Gastrocnemius medialis (tissue), 4 donors: ENCODE results near the gene ZBTB12. TPM values are rescaled to one million over a fixed set of nuclear protein-coding genes. Genes with fewer than 3 reads are reported as not detected.

Experiments used
- ATAC-seq, 2 donors: fragments of 150-250 bp; one replicate each; pipeline ENCODE4 v1.9.1; 2016
- DNase-seq, 2 donors: peaks; one replicate each; pipeline ENCODE4 v3.0.0-alpha.2; 2019
- H3K27ac ChIP-seq, 4 donors: fragments of 200-600 bp; sonication (generic); 1 replicate in 1 of 4; 2 replicates in 3 of 4; pipeline ENCODE4 v1.5.1; 2016 to 2018; ENCODE audit warnings: mild to moderate bottlenecking in 2 of 4, moderate library complexity in 1 of 4
- H3K27me3 ChIP-seq, 3 donors: fragments of 200-600 bp; sonication (generic) in 2 of 3; 1 replicate in 1 of 3; 2 replicates in 2 of 3; pipeline versions ENCODE4 v1.5.1 to v1.6.0; 2016 to 2019; ENCODE audit warnings: mild to moderate bottlenecking in 1 of 3, moderate library complexity in 1 of 3
- H3K36me3 ChIP-seq, 2 donors: fragments of 200-600 bp; sonication (generic) in 1 of 2; one replicate each; pipeline ENCODE4 v1.5.1; 2017 to 2018
- H3K4me1 ChIP-seq, 2 donors: fragments of 200-600 bp; sonication (generic) in 1 of 2; one replicate each; pipeline ENCODE4 v1.5.1; 2016 to 2017; ENCODE audit warnings: mild to moderate bottlenecking in 2 of 2
- H3K4me3 ChIP-seq, 4 donors: fragments of 200-600 bp; sonication (generic) in 3 of 4; 1 replicate in 1 of 4; 2 replicates in 3 of 4; pipeline ENCODE4 v1.5.1; 2016 to 2019; ENCODE audit warnings: mild to moderate bottlenecking in 2 of 4
- H3K9me3 ChIP-seq, 3 donors: fragments of 200-600 bp; sonication (generic) in 2 of 3; 1 replicate in 1 of 3; 2 replicates in 2 of 3; pipeline ENCODE4 v1.5.1; 2016 to 2019
- POLR2A ChIP-seq, 2 donors: fragments of 450-650 bp; IDR thresholded peaks; one replicate each; pipeline ENCODE4 v1.6.1; 2017; ENCODE audit warnings: antibody characterized with exemption in 2 of 2, mild to moderate bottlenecking in 2 of 2, moderate library complexity in 2 of 2
- in situ Hi-C, 4 donors: fragments of 200-750 bp; cut with MboI; loops; one replicate each; pipeline versions ENCODE4 v1.15.0 to v1.8.0; 2017; ENCODE audit warnings: low sequenced_read_pairs in 4 of 4
- intact Hi-C: fragments of 100-400 bp; cut with DNase I; formaldehyde crosslinking; loops from one replicate; pipeline ENCODE4 v1.15.1; 2023; ENCODE audit warnings: low total_unique reads
- total RNA-seq, 4 donors: library from RNA; depleted of rRNA; stranded (reverse); fragments of >200 nt; gene quantifications; one replicate each; pipeline versions ENCODE4 v1.1.0 to v1.2.3, GENCODE V29; 2016
- TF ChIP-seq, protein P1 (sequence below), 5 experiments: fragments of 450-650 bp in 3 of 5; fragments of 200-600 bp in 2 of 5; sonication (generic) in 2 of 5; IDR thresholded peaks in 4 of 5; conservative IDR thresholded peaks in 1 of 5; 1 replicate in 4 of 5; 2 replicates in 1 of 5; pipeline ENCODE4 v1.5.1; 2016 to 2019; ENCODE audit warnings: antibody characterized with exemption in 5 of 5, mild to moderate bottlenecking in 3 of 5, moderate library complexity in 3 of 5

ZBTB12 gene
- total RNA-seq, 4 donors from 2014 or later, result 0.26 TPM; not detected in 3

DNA sequence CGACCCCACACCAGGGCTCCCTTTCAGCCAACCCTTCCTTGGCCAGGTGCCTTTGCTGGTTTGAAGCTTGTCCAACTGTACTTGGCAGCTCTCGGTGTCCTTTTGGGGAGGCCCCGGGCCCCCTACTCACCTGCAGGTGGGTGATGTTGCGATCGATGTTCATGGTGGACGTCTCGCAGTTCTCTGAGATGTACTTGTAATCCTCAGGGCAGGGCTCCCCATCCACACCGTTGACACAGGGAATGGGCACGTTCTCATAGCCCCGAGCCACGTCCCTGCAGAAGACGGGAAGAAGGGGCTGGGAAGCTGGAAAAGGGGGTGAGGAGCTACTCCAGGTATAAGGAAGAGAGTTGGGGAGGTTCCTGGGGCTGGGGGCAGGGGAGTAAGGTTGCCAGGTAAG is 18.2 kb downstream of the ZBTB12 start:
- ATAC-seq (no peak), DNase-seq (no peak)
- no peak for TF ChIP-seq POLR2A (IDR thresholded peaks at IDR 0.05)
- TF ChIP-seq, protein P1, sequence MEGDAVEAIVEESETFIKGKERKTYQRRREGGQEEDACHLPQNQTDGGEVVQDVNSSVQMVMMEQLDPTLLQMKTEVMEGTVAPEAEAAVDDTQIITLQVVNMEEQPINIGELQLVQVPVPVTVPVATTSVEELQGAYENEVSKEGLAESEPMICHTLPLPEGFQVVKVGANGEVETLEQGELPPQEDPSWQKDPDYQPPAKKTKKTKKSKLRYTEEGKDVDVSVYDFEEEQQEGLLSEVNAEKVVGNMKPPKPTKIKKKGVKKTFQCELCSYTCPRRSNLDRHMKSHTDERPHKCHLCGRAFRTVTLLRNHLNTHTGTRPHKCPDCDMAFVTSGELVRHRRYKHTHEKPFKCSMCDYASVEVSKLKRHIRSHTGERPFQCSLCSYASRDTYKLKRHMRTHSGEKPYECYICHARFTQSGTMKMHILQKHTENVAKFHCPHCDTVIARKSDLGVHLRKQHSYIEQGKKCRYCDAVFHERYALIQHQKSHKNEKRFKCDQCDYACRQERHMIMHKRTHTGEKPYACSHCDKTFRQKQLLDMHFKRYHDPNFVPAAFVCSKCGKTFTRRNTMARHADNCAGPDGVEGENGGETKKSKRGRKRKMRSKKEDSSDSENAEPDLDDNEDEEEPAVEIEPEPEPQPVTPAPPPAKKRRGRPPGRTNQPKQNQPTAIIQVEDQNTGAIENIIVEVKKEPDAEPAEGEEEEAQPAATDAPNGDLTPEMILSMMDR (IDR thresholded peaks at IDR 0.05 in 4 of 5, conservative IDR thresholded peaks at IDR 0.05 in 1 of 5), result no peak
- intact Hi-C loops, result no loop called here
- Histone ChIP-seq H3K9me3 (no peaks in the 10 kb centered on the region), H3K36me3 (peaks cover 0 to 85% of the 10 kb centered on the region in 2 donors), H3K4me1 (no peaks in the 10 kb centered on the region), H3K27ac (no peak overlapping the region), H3K27me3 (no peaks in the 10 kb centered on the region), H3K4me3 (no peak overlapping the region)
- in situ Hi-C loops, result no loop called here

DNA sequence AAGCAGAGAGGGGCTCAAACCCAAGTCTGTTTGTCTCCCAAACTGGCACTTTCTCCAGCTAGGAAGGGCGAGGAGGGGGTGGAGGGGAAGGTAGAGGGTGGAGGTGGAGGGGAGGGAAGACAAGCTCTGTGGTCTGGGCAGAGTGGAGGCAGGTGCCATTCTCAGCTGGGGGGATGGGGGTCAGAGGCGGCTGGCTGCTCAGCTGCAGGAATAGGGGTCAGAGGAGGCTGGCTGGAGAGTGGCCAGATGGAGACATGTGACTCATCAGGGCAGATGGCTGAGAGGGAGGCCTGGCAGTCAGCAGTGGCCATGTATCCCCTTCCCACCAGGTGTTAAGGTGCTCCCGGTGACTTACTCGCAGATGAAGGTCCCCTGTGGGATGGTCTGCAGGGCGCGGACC is 19.5 kb downstream of the ZBTB12 start:
- Histone ChIP-seq H3K4me3 (no peak overlapping the region), H3K4me1 (no peaks in the 10 kb centered on the region), H3K27ac (no peak overlapping the region), H3K9me3 (no peaks in the 10 kb centered on the region), H3K27me3 (no peaks in the 10 kb centered on the region), H3K36me3 (peaks cover 0 to 74% of the 10 kb centered on the region in 2 donors)
- in situ Hi-C loops, result no loop called here
- intact Hi-C loops, result no loop called here
- ATAC-seq, result no peak
- TF ChIP-seq, protein P1 (IDR thresholded peaks at IDR 0.05 in 4 of 5, conservative IDR thresholded peaks at IDR 0.05 in 1 of 5), result no peak
- TF ChIP-seq POLR2A (IDR thresholded peaks at IDR 0.05), result no peak
- no peak for DNase-seq

DNA sequence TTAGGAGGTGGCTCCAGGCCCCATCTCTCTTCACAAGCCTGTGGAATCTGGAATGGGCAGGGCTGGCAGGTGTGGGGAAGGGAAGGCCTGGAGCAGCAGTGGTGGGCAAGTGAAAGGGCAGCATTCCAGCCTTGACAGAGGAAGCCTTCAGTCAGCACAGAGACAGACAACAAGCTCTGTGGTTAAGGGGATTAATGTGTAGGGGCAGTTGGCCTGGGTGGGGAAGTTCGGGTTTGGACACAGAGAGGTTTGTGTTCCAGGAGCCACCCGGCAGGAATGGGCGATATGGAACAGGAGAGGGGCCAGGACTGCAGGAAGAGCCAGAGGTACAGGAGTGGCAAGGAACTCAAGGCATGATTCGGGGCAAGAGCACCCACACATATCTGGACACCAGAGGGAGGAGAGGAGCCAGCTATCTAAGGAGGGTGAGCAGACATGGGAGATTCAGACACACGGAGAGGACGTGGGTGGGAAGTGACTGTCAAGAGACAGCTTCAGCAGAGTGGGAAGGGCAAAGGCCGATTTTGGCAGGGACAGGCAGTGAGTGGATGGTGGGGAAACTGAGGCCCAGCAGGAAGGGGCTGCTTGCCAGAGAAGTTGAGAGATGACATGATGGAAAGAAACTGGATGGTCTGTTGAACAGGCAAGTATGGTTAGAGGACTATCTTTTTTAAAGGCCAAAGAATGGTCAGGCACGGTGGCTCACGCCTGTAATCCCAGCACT is 20.6 kb downstream of the ZBTB12 start:
- TF ChIP-seq, protein P1 (IDR thresholded peaks at IDR 0.05 in 4 of 5, conservative IDR thresholded peaks at IDR 0.05 in 1 of 5), result no peak
- TF ChIP-seq POLR2A (IDR thresholded peaks at IDR 0.05), result no peak
- intact Hi-C loops (no loop called here), in situ Hi-C loops (no loop called here)
- ATAC-seq, result no peak
- DNase-seq, result no peak
- H3K4me1 ChIP-seq, result no peaks in the 10 kb centered on the region
- no peaks in the 10 kb centered on the region for H3K27me3 ChIP-seq
- H3K4me3 ChIP-seq, result no peak overlapping the region
- H3K36me3 ChIP-seq, result peaks cover 0 to 63% of the 10 kb centered on the region in 2 donors
- no peaks in the 10 kb centered on the region for H3K9me3 ChIP-seq
- no peak overlapping the region for H3K27ac ChIP-seq

DNA sequence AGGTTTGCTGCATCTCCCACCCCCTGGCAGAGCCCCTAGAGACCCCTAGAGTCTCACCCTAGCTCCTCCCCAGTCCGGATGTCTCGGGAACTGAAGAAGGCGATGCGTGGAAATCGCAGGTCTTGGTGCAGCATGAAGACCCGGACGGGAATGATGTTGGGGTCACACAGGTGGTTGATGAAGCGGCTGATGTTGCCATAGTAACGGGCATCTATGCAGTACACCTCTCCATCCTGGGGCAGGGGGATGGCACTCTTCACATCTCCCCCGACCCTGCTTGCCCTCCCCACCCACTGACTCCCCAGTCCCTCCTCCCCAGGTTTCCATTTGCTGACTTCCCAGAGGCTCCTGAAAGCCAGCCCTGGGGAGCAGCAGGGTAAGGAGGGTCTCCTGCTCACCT is 21.3 kb downstream of the ZBTB12 start:
- TF ChIP-seq, protein P1 (IDR thresholded peaks at IDR 0.05 in 4 of 5, conservative IDR thresholded peaks at IDR 0.05 in 1 of 5), result no peak
- no peak for TF ChIP-seq POLR2A (IDR thresholded peaks at IDR 0.05)
- ATAC-seq, result no peak
- no peak for DNase-seq
- in situ Hi-C loops, result no loop called here
- intact Hi-C loops, result no loop called here
- Histone ChIP-seq H3K36me3 (peaks cover 0 to 58% of the 10 kb centered on the region in 2 donors), H3K4me3 (no peak overlapping the region), H3K4me1 (no peaks in the 10 kb centered on the region), H3K27ac (no peak overlapping the region), H3K27me3 (no peaks in the 10 kb centered on the region), H3K9me3 (no peaks in the 10 kb centered on the region)

DNA sequence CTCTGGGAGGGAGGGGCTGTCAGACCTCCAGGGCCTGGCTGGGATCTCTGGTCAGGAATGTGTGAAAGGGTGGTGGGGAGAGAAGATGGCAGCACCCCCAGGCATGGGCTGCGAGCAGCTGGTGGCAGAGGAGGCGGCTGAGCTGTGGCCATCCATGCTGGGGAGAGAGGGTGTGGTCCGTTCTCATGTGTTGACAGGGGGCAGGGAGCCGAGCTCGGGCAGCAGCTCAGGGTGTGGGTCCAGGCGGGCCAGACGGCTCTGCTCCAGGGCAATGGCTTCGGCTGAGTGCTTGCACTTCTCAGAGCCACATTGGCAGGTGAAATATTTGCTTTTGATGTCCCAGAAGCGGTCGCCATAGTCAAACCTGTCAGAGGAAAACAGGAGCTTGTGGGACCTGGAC is 22.0 kb downstream of the ZBTB12 start:
- H3K4me3 ChIP-seq, result no peak overlapping the region
- H3K36me3 ChIP-seq, result peaks cover 0 to 50% of the 10 kb centered on the region in 2 donors
- H3K27ac ChIP-seq, result no peak overlapping the region
- ATAC-seq (no peak), DNase-seq (no peak)
- TF ChIP-seq POLR2A (IDR thresholded peaks at IDR 0.05), result no peak
- TF ChIP-seq, protein P1 (IDR thresholded peaks at IDR 0.05 in 4 of 5, conservative IDR thresholded peaks at IDR 0.05 in 1 of 5), result no peak
- no peaks in the 10 kb centered on the region for H3K9me3 ChIP-seq
- H3K27me3 ChIP-seq, result no peaks in the 10 kb centered on the region
- intact Hi-C loops (no loop called here), in situ Hi-C loops (no loop called here)
- no peaks in the 10 kb centered on the region for H3K4me1 ChIP-seq
